Thyroid gland (tissue), 4 donors: Measurements from ENCODE around the gene NCLN. TPM values are rescaled to one million over a fixed set of nuclear protein-coding genes. Genes with fewer than 3 reads are reported as not detected.
A peak's percentile ranks its signal among the peaks of the same experiment; 100 is the strongest.
"Not testable (repeated sequence)": the region's sequence is repeated elsewhere in the genome, so short reads cannot be mapped to it uniquely, and the experiment has no call there.

ENCODE experiments used
- DNase-seq, 2 donors: peaks; one replicate each; pipeline ENCODE4 v3.0.0-alpha.2; 2019
- H3K27ac ChIP-seq, 3 donors: fragments of 200-600 bp; sonication (generic); 1 replicate in 2 of 3; 2 replicates in 1 of 3; pipeline ENCODE4 v1.5.1; 2016 to 2019; ENCODE audit warnings: mild to moderate bottlenecking in 1 of 3, moderate library complexity in 1 of 3
- H3K27me3 ChIP-seq: fragments of 200-600 bp; sonication (generic); one replicate; pipeline ENCODE4 v1.5.1; 2019
- H3K36me3 ChIP-seq, 2 donors: fragments of 200-600 bp; sonication (generic); one replicate each; pipeline ENCODE4 v1.5.1; 2016 to 2019
- H3K4me1 ChIP-seq, 2 donors: fragments of 200-600 bp; sonication (generic); one replicate each; pipeline ENCODE4 v1.5.1; 2017 to 2019
- H3K4me3 ChIP-seq, 3 donors: fragments of 200-600 bp; sonication (generic); replicated peaks in 1 of 3; 1 replicate in 2 of 3; 2 replicates in 1 of 3; pipeline ENCODE4 v1.5.1; 2016; ENCODE audit warnings: mild to moderate bottlenecking in 1 of 3
- H3K9me3 ChIP-seq: fragments of 200-600 bp; sonication (generic); one replicate; pipeline ENCODE4 v1.5.1; 2017
- POLR2A ChIP-seq, 2 donors: fragments of 450-650 bp; IDR thresholded peaks; one replicate each; pipeline ENCODE4 v1.6.1; 2017; ENCODE audit warnings: antibody characterized with exemption in 2 of 2, mild to moderate bottlenecking in 2 of 2, moderate library complexity in 1 of 2
- WGBS, 2 donors: methylation state at CpG; one replicate each; pipeline ENCODE4 v1.1.5; 2017; 5-methylcytosine and 5-hydroxymethylcytosine counted together
- intact Hi-C: fragments of 100-400 bp; cut with DNase I; formaldehyde crosslinking; loops from one replicate; pipeline ENCODE4 v1.15.1; 2023
- total RNA-seq, 4 donors: library from RNA; depleted of rRNA; stranded (reverse); fragments of >200 nt; gene quantifications; one replicate each; pipeline ENCODE4 v1.2.3, GENCODE V29; 2016
- TF ChIP-seq, protein P1 (sequence below), 6 experiments: fragments of 200-600 bp in 3 of 6; fragments of 450-650 bp in 3 of 6; sonication (generic) in 3 of 6; IDR thresholded peaks; one replicate each; pipeline ENCODE4 v1.5.1; 2016 to 2019; ENCODE audit warnings: antibody characterized with exemption in 6 of 6, mild to moderate bottlenecking in 2 of 6, inconsistent platforms in 1 of 6, moderate library complexity in 1 of 6

NCLN gene
- total RNA-seq, 4 donors from 2014 or later = 30.8 to 48.5 (median 37.2) TPM

DNA sequence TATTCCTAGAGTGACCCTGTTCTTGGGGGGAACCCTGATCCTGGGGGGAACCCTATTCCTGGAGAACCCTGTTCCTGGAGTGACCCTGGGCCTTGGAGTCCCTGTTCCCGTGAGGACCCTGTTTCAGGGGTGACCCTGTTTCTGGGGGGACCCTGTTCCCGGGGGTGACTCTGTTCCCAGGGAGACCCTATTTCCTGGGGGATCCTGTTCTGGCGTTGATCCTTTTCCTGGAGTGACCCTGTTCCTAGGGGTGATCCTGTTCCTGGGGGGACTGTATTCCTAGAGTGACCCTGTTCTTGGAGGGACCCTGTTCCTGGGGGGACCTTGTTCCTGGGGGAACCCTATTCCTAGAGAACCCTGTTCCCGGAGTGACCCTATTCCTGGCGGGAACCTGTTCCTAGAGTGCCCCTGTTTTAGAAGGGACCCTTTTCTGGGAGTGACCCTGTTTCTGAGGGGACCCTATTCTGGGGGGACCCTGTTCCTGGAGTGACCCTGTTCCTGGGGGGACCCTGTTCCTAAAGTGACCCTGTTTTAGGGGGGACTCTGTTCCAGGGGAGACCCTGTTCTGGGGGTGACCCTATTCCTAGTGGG, 34.9 kb upstream of the NCLN start:
- no peak overlapping the region for H3K4me3 ChIP-seq
- no peaks in the 10 kb centered on the region for H3K27me3 ChIP-seq
- H3K4me1 ChIP-seq = no peaks in the 10 kb centered on the region
- H3K9me3 ChIP-seq = no peaks in the 10 kb centered on the region
- WGBS, 2 donors = 79 to 91% methylated on average over 2 to 5 of the region's 5 CpGs
- DNase-seq = no peak
- H3K36me3 ChIP-seq = no peaks in the 10 kb centered on the region
- intact Hi-C loops = no loop called here
- no peak overlapping the region for H3K27ac ChIP-seq
- TF ChIP-seq POLR2A (IDR thresholded peaks at IDR 0.05) = no peak
- TF ChIP-seq, protein P1, sequence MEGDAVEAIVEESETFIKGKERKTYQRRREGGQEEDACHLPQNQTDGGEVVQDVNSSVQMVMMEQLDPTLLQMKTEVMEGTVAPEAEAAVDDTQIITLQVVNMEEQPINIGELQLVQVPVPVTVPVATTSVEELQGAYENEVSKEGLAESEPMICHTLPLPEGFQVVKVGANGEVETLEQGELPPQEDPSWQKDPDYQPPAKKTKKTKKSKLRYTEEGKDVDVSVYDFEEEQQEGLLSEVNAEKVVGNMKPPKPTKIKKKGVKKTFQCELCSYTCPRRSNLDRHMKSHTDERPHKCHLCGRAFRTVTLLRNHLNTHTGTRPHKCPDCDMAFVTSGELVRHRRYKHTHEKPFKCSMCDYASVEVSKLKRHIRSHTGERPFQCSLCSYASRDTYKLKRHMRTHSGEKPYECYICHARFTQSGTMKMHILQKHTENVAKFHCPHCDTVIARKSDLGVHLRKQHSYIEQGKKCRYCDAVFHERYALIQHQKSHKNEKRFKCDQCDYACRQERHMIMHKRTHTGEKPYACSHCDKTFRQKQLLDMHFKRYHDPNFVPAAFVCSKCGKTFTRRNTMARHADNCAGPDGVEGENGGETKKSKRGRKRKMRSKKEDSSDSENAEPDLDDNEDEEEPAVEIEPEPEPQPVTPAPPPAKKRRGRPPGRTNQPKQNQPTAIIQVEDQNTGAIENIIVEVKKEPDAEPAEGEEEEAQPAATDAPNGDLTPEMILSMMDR (IDR thresholded peaks at IDR 0.05) = no peak

DNA sequence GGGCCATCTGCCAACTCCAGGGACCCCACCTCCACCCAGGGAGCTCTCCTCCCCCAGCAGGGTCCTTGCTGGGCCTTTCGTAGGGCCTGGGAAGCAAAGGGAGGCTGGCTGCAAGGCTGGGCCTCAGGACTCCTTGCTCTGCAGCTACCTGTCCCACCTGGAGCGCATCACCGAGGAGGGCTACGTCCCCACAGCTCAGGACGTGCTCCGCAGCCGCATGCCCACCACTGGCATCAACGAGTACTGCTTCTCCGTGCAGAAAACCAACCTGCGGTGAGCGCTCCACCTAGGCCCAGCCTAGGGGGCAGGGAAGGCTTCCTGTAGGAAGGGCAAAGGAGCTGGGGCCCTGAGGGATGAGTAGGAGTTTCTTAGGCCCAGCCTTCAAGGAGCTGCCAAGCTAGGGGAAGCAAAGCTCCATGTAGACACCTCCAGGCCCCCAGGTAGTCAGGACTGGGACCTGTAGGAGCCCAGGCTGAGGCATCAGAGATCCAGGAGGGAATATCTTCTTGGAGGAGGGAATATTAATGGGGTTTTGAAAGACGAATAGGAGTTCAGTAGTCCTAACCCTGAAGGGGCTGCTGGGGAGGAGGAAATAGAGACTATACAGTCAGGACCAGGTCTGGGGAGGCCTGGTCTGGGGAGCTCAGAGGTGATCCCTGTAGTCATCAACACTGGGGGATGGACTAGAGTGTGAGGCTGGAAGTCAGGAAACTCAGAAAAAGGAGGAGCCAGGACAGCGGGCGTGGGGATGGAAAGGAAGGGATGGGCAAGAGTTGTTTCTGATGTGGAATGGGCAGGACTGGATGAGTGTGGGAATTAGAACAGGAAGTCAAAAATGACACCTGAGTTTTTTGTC, 33.9 kb upstream of the NCLN start:
- Histone ChIP-seq H3K27me3 (no peaks in the 10 kb centered on the region), H3K9me3 (no peaks in the 10 kb centered on the region), H3K4me1 (no peaks in the 10 kb centered on the region), H3K4me3 (no peak overlapping the region), H3K27ac (no peak overlapping the region), H3K36me3 (no peaks in the 10 kb centered on the region)
- no peak for TF ChIP-seq POLR2A (IDR thresholded peaks at IDR 0.05)
- TF ChIP-seq, protein P1 (IDR thresholded peaks at IDR 0.05) = no peak
- WGBS, 2 donors = 44 to 84% methylated on average over 4 to 10 of the region's 14 CpGs
- intact Hi-C loops = no loop called here
- DNase-seq = no peak

DNA sequence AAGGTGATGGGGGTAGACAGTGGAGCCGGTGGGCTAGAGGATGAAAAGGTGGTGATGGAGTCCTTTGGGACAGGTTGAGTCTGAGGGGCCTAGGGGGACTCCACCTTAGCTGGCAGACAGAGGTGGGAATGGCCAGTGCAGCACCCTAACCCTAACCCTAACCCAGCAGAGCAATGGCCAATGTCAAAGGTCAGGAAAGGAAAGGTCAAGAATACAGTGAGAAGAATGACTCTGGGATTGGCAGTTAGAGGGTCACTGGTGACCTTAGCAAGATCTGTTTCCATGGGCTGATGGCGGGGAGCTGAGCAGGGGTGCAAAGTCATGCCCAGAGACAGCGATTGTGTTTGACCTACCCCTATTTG, 33.3 kb upstream of the NCLN start:
- Histone ChIP-seq H3K4me3 (no peak overlapping the region), H3K27me3 (no peaks in the 10 kb centered on the region), H3K27ac (no peak overlapping the region), H3K4me1 (no peaks in the 10 kb centered on the region), H3K36me3 (no peaks in the 10 kb centered on the region), H3K9me3 (no peaks in the 10 kb centered on the region)
- intact Hi-C loops = no loop called here
- DNase-seq = no peak
- TF ChIP-seq POLR2A (IDR thresholded peaks at IDR 0.05) = no peak
- TF ChIP-seq, protein P1 (IDR thresholded peaks at IDR 0.05) = no peak
- WGBS, 2 donors = 81 to 91% methylated on average over 3 of the region's 3 CpGs

DNA sequence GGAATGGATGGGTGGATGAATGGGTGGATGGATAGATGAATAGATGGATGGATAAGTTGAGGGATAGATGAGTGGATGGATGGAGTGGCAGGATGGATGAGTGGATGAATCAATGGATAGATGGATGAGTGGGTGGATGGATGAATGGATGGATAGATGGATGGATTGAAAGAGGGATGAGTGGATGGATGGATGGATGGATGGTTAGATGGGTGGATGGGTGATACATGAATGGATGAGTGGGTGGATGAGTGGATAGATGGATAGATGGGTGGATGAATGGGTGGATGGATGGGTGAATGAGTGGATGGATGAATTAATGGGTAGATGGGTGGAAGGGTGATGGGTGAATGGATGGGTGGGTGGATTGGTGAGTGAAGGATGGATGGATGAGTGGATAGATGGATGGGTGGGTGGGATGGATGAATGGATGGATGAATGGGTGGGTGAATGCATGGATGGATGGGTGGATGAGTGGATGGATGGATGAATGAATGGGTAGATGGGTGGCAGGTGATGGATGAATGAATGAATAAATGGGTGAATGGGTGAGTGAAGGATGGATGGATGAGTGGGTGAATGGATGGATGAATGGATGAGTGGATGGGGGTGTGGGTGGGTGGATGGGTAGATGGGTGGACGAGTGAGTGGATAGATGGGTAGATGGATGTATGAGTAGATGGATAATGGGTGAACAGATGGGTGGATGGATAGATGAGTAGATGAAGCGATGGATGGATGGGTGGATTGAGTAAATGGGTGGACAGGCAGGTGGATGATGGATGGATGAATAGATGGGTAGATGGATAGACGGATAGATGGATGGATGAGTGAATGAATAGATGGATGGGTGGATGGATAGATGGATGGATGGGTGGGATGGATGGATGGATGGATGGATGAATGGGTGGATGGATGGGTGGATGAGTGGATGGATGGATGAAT, 32.2 kb upstream of the NCLN start:
- intact Hi-C loops = no loop called here

DNA sequence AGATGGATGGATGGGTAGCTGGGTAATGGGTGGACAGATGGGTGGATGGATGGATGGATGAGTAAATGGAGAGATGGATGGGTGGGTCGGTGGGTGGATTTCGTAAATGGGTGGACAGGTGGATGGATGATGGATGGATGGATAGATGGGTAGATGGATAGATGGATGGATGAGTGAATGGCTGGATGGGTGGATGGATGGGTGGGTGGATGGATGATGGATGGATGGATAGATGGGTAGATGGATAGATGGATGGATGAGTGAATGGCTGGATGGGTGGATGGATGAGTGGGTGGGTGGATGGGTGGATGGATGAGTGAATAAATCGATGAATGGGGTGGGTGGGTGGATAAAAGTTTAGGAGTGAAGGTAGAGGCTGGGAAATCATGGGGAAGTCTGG, 31.3 kb upstream of the NCLN start:
- WGBS, 2 donors = 90 to 92% methylated on average over 3 of the region's 3 CpGs
- peak overlapping the region in 1 of 3 donors; percentile 43 for H3K27ac ChIP-seq
- intact Hi-C loops, H3K27me3 ChIP-seq, H3K4me1 ChIP-seq, H3K36me3 ChIP-seq, H3K4me3 ChIP-seq, DNase-seq, H3K9me3 ChIP-seq: not testable (repeated sequence)

More for the DNA sequence above, 32.2 kb upstream of the NCLN start:
- no peaks in the 10 kb centered on the region for H3K9me3 ChIP-seq
- TF ChIP-seq, protein P1 (IDR thresholded peaks at IDR 0.05) = no peak
- no peak for TF ChIP-seq POLR2A (IDR thresholded peaks at IDR 0.05)
- no peaks in the 10 kb centered on the region for H3K27me3 ChIP-seq
- no peak overlapping the region for H3K4me3 ChIP-seq
- no peaks in the 10 kb centered on the region for H3K36me3 ChIP-seq
- DNase-seq = no peak
- H3K27ac ChIP-seq = no peak overlapping the region
- H3K4me1 ChIP-seq = no peaks in the 10 kb centered on the region
- 83 to 86% methylated on average over 3 of the region's 3 CpGs for WGBS, 2 donors
